ENCODE measurements around the gene KIF6. TPM values are rescaled to one million over a fixed set of nuclear protein-coding genes. Genes with fewer than 3 reads are reported as not detected.

KIF6 gene
- total RNA-seq, 4 donors from 2014 or later: 0.40 to 1.3 (median 0.80) TPM

- Histone ChIP-seq H3K27ac (no peak overlapping the region), H3K27me3 (no peaks in the 10 kb centered on the region), H3K36me3 (no peaks in the 10 kb centered on the region), H3K9me3 (no peaks in the 10 kb centered on the region), H3K4me1 (no peaks in the 10 kb centered on the region), H3K4me3 (replicated peaks in 1 of 3) (no peak overlapping the region)
- TF ChIP-seq POLR2A (IDR thresholded peaks at IDR 0.05) (no peak), CTCF (IDR thresholded peaks at IDR 0.05) (no peak)
- 94 to 98% methylated on average over 1 of the region's 1 CpG for WGBS, 2 donors
- intact Hi-C loops (cut with DNase I): no loop called here
- no peak for DNase-seq
Measured at GRCh38 chr6:39407446-39407993, 317.7 kb downstream of the KIF6 start.

GRCh38 chr6:39404312-39404711, 320.9 kb downstream of the KIF6 start:
- WGBS, 2 donors: 87 to 88% methylated on average over 1 of the region's 1 CpG
- intact Hi-C loops (cut with DNase I): no loop called here
- no peak overlapping the region for H3K27ac ChIP-seq
- no peaks in the 10 kb centered on the region for H3K27me3 ChIP-seq
- H3K4me1 ChIP-seq: no peaks in the 10 kb centered on the region
- no peak for DNase-seq
- TF ChIP-seq POLR2A (IDR thresholded peaks at IDR 0.05) (no peak), CTCF (IDR thresholded peaks at IDR 0.05) (no peak)
- no peak overlapping the region for H3K4me3 ChIP-seq (replicated peaks in 1 of 3)
- H3K9me3 ChIP-seq: no peaks in the 10 kb centered on the region
- no peaks in the 10 kb centered on the region for H3K36me3 ChIP-seq

GRCh38 chr6:39403304-39403703, 321.9 kb downstream of the KIF6 start:
- Histone ChIP-seq H3K4me1 (no peaks in the 10 kb centered on the region), H3K36me3 (no peaks in the 10 kb centered on the region), H3K9me3 (no peaks in the 10 kb centered on the region), H3K4me3 (replicated peaks in 1 of 3) (no peak overlapping the region), H3K27me3 (no peaks in the 10 kb centered on the region), H3K27ac (no peak overlapping the region)
- no peak for TF ChIP-seq POLR2A (IDR thresholded peaks at IDR 0.05)
- no peak for TF ChIP-seq CTCF (IDR thresholded peaks at IDR 0.05)
- intact Hi-C loops (cut with DNase I): no loop called here
- DNase-seq: no peak

- intact Hi-C loops (cut with DNase I): no loop called here
- H3K9me3 ChIP-seq: no peaks in the 10 kb centered on the region
- H3K36me3 ChIP-seq: no peaks in the 10 kb centered on the region
- H3K27me3 ChIP-seq: no peaks in the 10 kb centered on the region
- 57 to 67% methylated on average over 7 of the region's 7 CpGs for WGBS, 2 donors
- no peaks in the 10 kb centered on the region for H3K4me1 ChIP-seq
- no peak for DNase-seq
- no peak for TF ChIP-seq POLR2A (IDR thresholded peaks at IDR 0.05)
- TF ChIP-seq CTCF (IDR thresholded peaks at IDR 0.05): no peak
- H3K4me3 ChIP-seq (replicated peaks in 1 of 3): no peak overlapping the region
- no peak overlapping the region for H3K27ac ChIP-seq
Measured at GRCh38 chr6:39402239-39402751, 322.9 kb downstream of the KIF6 start.

- intact Hi-C loops (cut with DNase I): no loop called here
- H3K9me3 ChIP-seq: no peaks in the 10 kb centered on the region
- TF ChIP-seq CTCF (IDR thresholded peaks at IDR 0.05): no peak
- no peak for TF ChIP-seq POLR2A (IDR thresholded peaks at IDR 0.05)
- DNase-seq: no peak
- H3K36me3 ChIP-seq: no peaks in the 10 kb centered on the region
- no peaks in the 10 kb centered on the region for H3K4me1 ChIP-seq
- no peak overlapping the region for H3K4me3 ChIP-seq (replicated peaks in 1 of 3)
- no peaks in the 10 kb centered on the region for H3K27me3 ChIP-seq
- 89 to 97% methylated on average over 3 of the region's 3 CpGs for WGBS, 2 donors
- H3K27ac ChIP-seq: no peak overlapping the region
Measured at GRCh38 chr6:39401376-39401775, 323.8 kb downstream of the KIF6 start.
